ENCODE results near the gene ACTN1. TPM values are rescaled to one million over a fixed set of nuclear protein-coding genes. Genes with fewer than 3 reads are reported as not detected.

ACTN1 gene
- total and polyA plus RNA-seq, 2 experiments from 2014 or later, result 121 to 280 TPM

DNA sequence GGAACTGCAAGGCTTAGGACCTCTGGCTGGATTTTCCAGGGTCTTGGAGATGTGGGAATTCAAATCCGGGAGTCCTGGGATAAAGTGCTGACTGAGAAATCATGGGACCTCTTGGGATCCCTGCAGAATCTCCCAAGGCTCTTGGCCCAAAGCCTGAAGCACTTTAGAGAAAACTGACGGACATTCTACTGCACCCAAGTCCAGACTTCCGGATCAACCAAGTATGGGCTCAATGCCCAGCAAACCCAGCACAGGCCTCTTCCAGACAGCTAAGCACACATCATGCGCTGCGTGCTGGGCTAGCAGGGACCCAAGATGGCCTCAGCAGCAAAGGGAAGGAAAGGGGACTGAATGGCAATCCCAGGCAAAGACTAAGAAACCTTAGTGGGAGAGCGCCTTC lies 85.0 kb downstream of the ACTN1 start:
- Mint-ChIP-seq H3K27me3 (ENCODE audit: insufficient read depth, low read depth, poor library complexity) (peaks cover 13% of the 10 kb centered on the region), H3K27ac (no peak overlapping the region), H3K36me3 (ENCODE audit: low read depth) (peaks cover 87% of the 10 kb centered on the region), H3K4me3 (no peak overlapping the region), H3K9me3 (no peaks in the 10 kb centered on the region), H3K4me1 (peaks cover 2% of the 10 kb centered on the region; the same call in 1 of the 3 replicates)
- H3K27me3 ChIP-seq (ENCODE audit: insufficient read depth), result no peaks in the 10 kb centered on the region
- DNase-seq (ENCODE audit: low spot score) (no peak), ATAC-seq (no peak)
- H3K4me1 ChIP-seq (ENCODE audit: insufficient read depth), result no peaks in the 10 kb centered on the region
- no peak overlapping the region for H3K4me3 ChIP-seq
- H2AFZ ChIP-seq, result no peak overlapping the region
- peaks cover 29% of the 10 kb centered on the region for H3K36me3 ChIP-seq (ENCODE audit: insufficient read depth)
- no peak overlapping the region for H3K27ac ChIP-seq (ENCODE audit: low read depth)
- TF ChIP-seq ZNF331 (CRISPR knock-in tag; IDR thresholded peaks at IDR 0.05; ENCODE audit: low read depth) (no peak), CTCF (conservative IDR thresholded peaks at IDR 0.05; ENCODE audit: low read depth in 2 of 2) (no peak)
- no peaks in the 10 kb centered on the region; the same call in 1 of the 2 replicates for H3K9me2 ChIP-seq (ENCODE audit: insufficient read depth)
- no peaks in the 10 kb centered on the region for H3F3A ChIP-seq (replicated peaks; ENCODE audit: low read depth)
- H3K4me2 ChIP-seq, result no peak overlapping the region
- peaks cover 4% of the 10 kb centered on the region; the same call in 1 of the 2 replicates for H4K20me1 ChIP-seq (replicated peaks; ENCODE audit: insufficient read depth)
- no peaks in the 10 kb centered on the region for H3K79me2 ChIP-seq (replicated peaks; ENCODE audit: insufficient read depth)

GRCh38 chr14:68893566-68893965 lies 85.5 kb downstream of the ACTN1 start:
- no peaks in the 10 kb centered on the region for H3K27me3 ChIP-seq (ENCODE audit: insufficient read depth)
- no peak overlapping the region for H3K4me3 ChIP-seq
- no peak for DNase-seq (ENCODE audit: low spot score)
- Mint-ChIP-seq H3K9me3 (no peaks in the 10 kb centered on the region; the same call in 2 of the 3 replicates), H3K4me3 (no peak overlapping the region), H3K27ac (no peak overlapping the region), H3K27me3 (ENCODE audit: insufficient read depth, low read depth, poor library complexity) (peaks cover 13% of the 10 kb centered on the region), H3K4me1 (peaks cover 2% of the 10 kb centered on the region; the same call in 1 of the 3 replicates), H3K36me3 (ENCODE audit: low read depth) (peaks cover 93% of the 10 kb centered on the region)
- peaks cover 32% of the 10 kb centered on the region for H3K36me3 ChIP-seq (ENCODE audit: insufficient read depth)
- no peaks in the 10 kb centered on the region; the same call in 1 of the 2 replicates for H3K9me2 ChIP-seq (ENCODE audit: insufficient read depth)
- no peak overlapping the region for H3K27ac ChIP-seq (ENCODE audit: low read depth)
- ATAC-seq, result no peak
- no peaks in the 10 kb centered on the region for H3F3A ChIP-seq (replicated peaks; ENCODE audit: low read depth)
- H3K79me2 ChIP-seq (replicated peaks; ENCODE audit: insufficient read depth), result no peaks in the 10 kb centered on the region
- H2AFZ ChIP-seq, result no peak overlapping the region
- no peaks in the 10 kb centered on the region for H3K4me1 ChIP-seq (ENCODE audit: insufficient read depth)
- H3K4me2 ChIP-seq, result no peak overlapping the region
- peaks cover 4% of the 10 kb centered on the region; the same call in 1 of the 2 replicates for H4K20me1 ChIP-seq (replicated peaks; ENCODE audit: insufficient read depth)
- TF ChIP-seq POLR2AphosphoS5 (IDR thresholded peaks at IDR 0.05; ENCODE audit: low read depth) (no peak), REST (IDR thresholded peaks at IDR 0.05; ENCODE audit: unreplicated experiment) (no peak), ZNF462 (CRISPR knock-in tag; IDR thresholded peaks at IDR 0.05) (no peak)
- TF ChIP-seq, protein P1, sequence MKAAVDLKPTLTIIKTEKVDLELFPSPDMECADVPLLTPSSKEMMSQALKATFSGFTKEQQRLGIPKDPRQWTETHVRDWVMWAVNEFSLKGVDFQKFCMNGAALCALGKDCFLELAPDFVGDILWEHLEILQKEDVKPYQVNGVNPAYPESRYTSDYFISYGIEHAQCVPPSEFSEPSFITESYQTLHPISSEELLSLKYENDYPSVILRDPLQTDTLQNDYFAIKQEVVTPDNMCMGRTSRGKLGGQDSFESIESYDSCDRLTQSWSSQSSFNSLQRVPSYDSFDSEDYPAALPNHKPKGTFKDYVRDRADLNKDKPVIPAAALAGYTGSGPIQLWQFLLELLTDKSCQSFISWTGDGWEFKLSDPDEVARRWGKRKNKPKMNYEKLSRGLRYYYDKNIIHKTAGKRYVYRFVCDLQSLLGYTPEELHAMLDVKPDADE (IDR thresholded peaks at IDR 0.05), result no peak
